ENCODE data around the gene PRKCH. TPM values are rescaled to one million over a fixed set of nuclear protein-coding genes. Genes with fewer than 3 reads are reported as not detected.
A peak's percentile ranks its signal among the peaks of the same experiment; 100 is the strongest.

The PRKCH gene
- total and polyA plus RNA-seq, 3 experiments from 2014 or later, result 165 to 369 (median 166) TPM

GRCh38 chr14:61585598-61586543 lies 264.5 kb downstream of the PRKCH start:
- peaks cover 0 to 1% of the 10 kb centered on the region in 2 donors for H3K27me3 Mint-ChIP-seq

DNA sequence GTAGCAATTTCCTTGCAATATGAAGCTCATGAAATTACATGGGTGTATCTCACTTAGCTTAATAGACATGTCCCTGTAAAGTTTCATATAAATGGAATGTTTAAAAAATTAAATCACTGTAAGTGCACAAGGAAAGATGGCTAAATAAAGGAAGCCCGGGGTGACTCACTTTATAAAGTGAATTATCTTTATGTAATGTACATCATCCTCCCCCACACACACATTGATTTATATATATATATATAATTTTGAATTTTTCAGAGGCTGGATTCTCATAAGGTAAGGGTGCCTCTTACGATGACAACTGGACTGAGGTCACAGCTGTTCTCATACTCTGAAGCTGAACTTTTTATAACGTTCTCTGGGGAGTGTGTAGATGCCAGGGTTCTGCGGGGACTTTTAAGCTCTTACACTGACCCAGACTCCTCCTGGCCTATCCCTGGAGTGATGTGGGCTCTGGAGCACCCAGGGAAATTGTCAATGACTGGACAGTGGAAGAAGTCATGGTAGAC lies 265.2 kb downstream of the PRKCH start:
- Mint-ChIP-seq H3K4me1 (peaks cover 0 to 4% (median 0%) of the 10 kb centered on the region in 3 donors), H3K9me3 (no peaks in the 10 kb centered on the region), H3K36me3 (peaks cover 0 to 10% (median 0%) of the 10 kb centered on the region in 3 donors), H3K27ac (no peak overlapping the region), H3K4me3 (no peak overlapping the region), H3K27me3 (peaks cover 0 to 1% of the 10 kb centered on the region in 2 donors)
- no peak overlapping the region for H3K27ac ChIP-seq (ENCODE audit: low read depth, low read length)
- ChIA-PET CTCF (interaction anchor here (1.3 kb wide), 1 partner anchor 14 kb away, joined by 3 read pairs; no protein-coding TSS in a partner anchor), POLR2A (interaction anchor here (0.8 kb wide), 1 partner anchor 152 kb away, joined by 3 read pairs; no protein-coding TSS in a partner anchor)
- no peak for DNase-seq
- H3K9me3 ChIP-seq (ENCODE audit: low read length), result no peaks in the 10 kb centered on the region
- H3K4me3 ChIP-seq (ENCODE audit: low read length), result no peak overlapping the region
- no peaks in the 10 kb centered on the region for H3K27me3 ChIP-seq (ENCODE audit: insufficient read depth, low read length, poor library complexity, severe bottlenecking)
- no peaks in the 10 kb centered on the region for H3K36me3 ChIP-seq (ENCODE audit: insufficient read depth, low read length)
- H3K4me1 ChIP-seq (ENCODE audit: insufficient read depth, low read length), result no peaks in the 10 kb centered on the region

More at GRCh38 chr14:61585598-61586543, 264.5 kb downstream of the PRKCH start:
- no peaks in the 10 kb centered on the region for H3K4me1 ChIP-seq (ENCODE audit: insufficient read depth, low read length)
- H3K9me3 Mint-ChIP-seq, result no peaks in the 10 kb centered on the region
- POLR2A ChIA-PET, result interaction anchor here (0.8 kb wide), 1 partner anchor 151 kb away, joined by 3 read pairs; no protein-coding TSS in a partner anchor
- no peak overlapping the region for H3K27ac Mint-ChIP-seq
- no peaks in the 10 kb centered on the region for H3K27me3 ChIP-seq (ENCODE audit: insufficient read depth, low read length, poor library complexity, severe bottlenecking)
- H3K4me1 Mint-ChIP-seq, result peaks cover 0 to 4% (median 0%) of the 10 kb centered on the region in 3 donors
- peaks cover 0 to 10% (median 0%) of the 10 kb centered on the region in 3 donors for H3K36me3 Mint-ChIP-seq
- no peak overlapping the region for H3K4me3 ChIP-seq (ENCODE audit: low read length)
- CTCF ChIA-PET, result interaction anchor here (1.3 kb wide), 1 partner anchor 13 kb away, joined by 3 read pairs; no protein-coding TSS in a partner anchor
- H3K4me3 Mint-ChIP-seq, result no peak overlapping the region
- no peaks in the 10 kb centered on the region for H3K9me3 ChIP-seq (ENCODE audit: low read length)
- H3K27ac ChIP-seq (ENCODE audit: low read depth, low read length), result no peak overlapping the region
- DNase-seq, result no peak
- H3K36me3 ChIP-seq (ENCODE audit: insufficient read depth, low read length), result no peaks in the 10 kb centered on the region

DNA sequence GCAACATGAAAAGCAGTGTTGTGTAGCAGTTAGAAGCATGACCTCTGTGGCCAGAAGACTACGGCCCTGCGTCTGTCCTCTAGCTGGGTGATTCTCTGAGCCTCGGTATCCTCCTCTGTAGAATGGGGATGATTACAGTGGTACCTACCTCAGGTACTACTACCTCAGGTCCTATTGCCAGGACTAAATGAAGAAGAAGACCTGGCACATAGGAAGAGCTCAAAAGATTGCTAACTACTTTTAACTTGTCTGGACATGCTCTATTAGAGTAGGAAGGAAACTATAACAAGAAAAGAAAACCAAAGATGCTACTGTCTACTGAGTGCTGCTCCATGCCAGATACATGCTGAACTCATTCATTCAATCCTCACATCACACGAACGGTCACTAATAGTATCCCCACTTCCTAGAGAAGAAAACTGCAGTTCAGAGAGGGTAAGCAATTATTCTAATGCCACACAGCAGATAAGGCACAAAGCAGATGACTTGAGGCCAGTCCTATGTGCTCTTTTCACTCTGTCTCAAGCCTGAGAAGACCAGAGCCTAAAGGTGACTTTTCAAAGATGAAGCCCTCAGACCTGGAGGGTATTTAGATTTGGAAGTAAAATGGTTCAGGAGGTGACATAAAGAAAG lies 265.8 kb downstream of the PRKCH start:
- Mint-ChIP-seq H3K9me3 (no peaks in the 10 kb centered on the region), H3K36me3 (peaks cover 0 to 4% (median 0%) of the 10 kb centered on the region in 3 donors), H3K27me3 (peaks cover 0 to 1% of the 10 kb centered on the region in 2 donors), H3K27ac (no peak overlapping the region), H3K4me1 (peaks cover 0 to 4% (median 0%) of the 10 kb centered on the region in 3 donors), H3K4me3 (no peak overlapping the region)
- no peaks in the 10 kb centered on the region for H3K4me1 ChIP-seq (ENCODE audit: insufficient read depth, low read length)
- ChIA-PET POLR2A (no interaction called here), CTCF (interaction anchor here (1.3 kb wide), 1 partner anchor 14 kb away, joined by 3 read pairs; no protein-coding TSS in a partner anchor)
- no peaks in the 10 kb centered on the region for H3K27me3 ChIP-seq (ENCODE audit: insufficient read depth, low read length, poor library complexity, severe bottlenecking)
- H3K36me3 ChIP-seq (ENCODE audit: insufficient read depth, low read length), result no peaks in the 10 kb centered on the region
- DNase-seq, result no peak
- no peaks in the 10 kb centered on the region for H3K9me3 ChIP-seq (ENCODE audit: low read length)
- no peak overlapping the region for H3K4me3 ChIP-seq (ENCODE audit: low read length)
- no peak overlapping the region for H3K27ac ChIP-seq (ENCODE audit: low read depth, low read length)

- Mint-ChIP-seq H3K4me3 (no peak overlapping the region), H3K4me1 (peaks cover 0 to 4% (median 3%) of the 10 kb centered on the region in 3 donors), H3K9me3 (no peaks in the 10 kb centered on the region), H3K27me3 (peaks cover 0 to 1% of the 10 kb centered on the region in 2 donors), H3K27ac (no peak overlapping the region), H3K36me3 (peaks cover 0 to 2% (median 0%) of the 10 kb centered on the region in 3 donors)
- Histone ChIP-seq H3K4me3 (ENCODE audit: low read length) (no peak overlapping the region), H3K27ac (ENCODE audit: low read depth, low read length) (no peak overlapping the region), H3K36me3 (ENCODE audit: insufficient read depth, low read length) (no peaks in the 10 kb centered on the region), H3K27me3 (ENCODE audit: insufficient read depth, low read length, poor library complexity, severe bottlenecking) (no peaks in the 10 kb centered on the region), H3K9me3 (ENCODE audit: low read length) (no peaks in the 10 kb centered on the region), H3K4me1 (ENCODE audit: insufficient read depth, low read length) (no peaks in the 10 kb centered on the region)
- ChIA-PET CTCF (interaction anchor here (1.2 kb wide), 1 partner anchor 15 kb away, joined by 3 read pairs; no protein-coding TSS in a partner anchor), POLR2A (no interaction called here)
- DNase-seq, result no peak
These were observed 267.1 kb downstream of the PRKCH start for GRCh38 chr14:61588419-61588901.

GRCh38 chr14:61589691-61590581 lies 268.6 kb downstream of the PRKCH start:
- peaks cover 14 to 18% (median 18%) of the 10 kb centered on the region in 3 donors for H3K4me1 Mint-ChIP-seq
- no peaks in the 10 kb centered on the region for H3K9me3 Mint-ChIP-seq
- peaks cover 0 to 2% (median 0%) of the 10 kb centered on the region in 3 donors for H3K36me3 Mint-ChIP-seq
- H3K4me3 Mint-ChIP-seq, result no peak overlapping the region
- no peak overlapping the region for H3K4me3 ChIP-seq (ENCODE audit: low read length)
- DNase-seq, result no peak
- peaks cover 0 to 1% of the 10 kb centered on the region in 2 donors for H3K27me3 Mint-ChIP-seq
- H3K9me3 ChIP-seq (ENCODE audit: low read length), result no peaks in the 10 kb centered on the region
- H3K4me1 ChIP-seq (ENCODE audit: insufficient read depth, low read length), result peaks cover 7% of the 10 kb centered on the region
- peak overlapping the region in 1 of 8 donors; percentile 54 for H3K27ac Mint-ChIP-seq
- H3K27ac ChIP-seq (ENCODE audit: low read depth, low read length), result no peak overlapping the region
- POLR2A ChIA-PET, result no interaction called here
- CTCF ChIA-PET, result interaction anchor here (1.5 kb wide), 1 partner anchor 10 kb away, joined by 4 read pairs; no protein-coding TSS in a partner anchor
- H3K27me3 ChIP-seq (ENCODE audit: insufficient read depth, low read length, poor library complexity, severe bottlenecking), result no peaks in the 10 kb centered on the region
- H3K36me3 ChIP-seq (ENCODE audit: insufficient read depth, low read length), result no peaks in the 10 kb centered on the region

DNA sequence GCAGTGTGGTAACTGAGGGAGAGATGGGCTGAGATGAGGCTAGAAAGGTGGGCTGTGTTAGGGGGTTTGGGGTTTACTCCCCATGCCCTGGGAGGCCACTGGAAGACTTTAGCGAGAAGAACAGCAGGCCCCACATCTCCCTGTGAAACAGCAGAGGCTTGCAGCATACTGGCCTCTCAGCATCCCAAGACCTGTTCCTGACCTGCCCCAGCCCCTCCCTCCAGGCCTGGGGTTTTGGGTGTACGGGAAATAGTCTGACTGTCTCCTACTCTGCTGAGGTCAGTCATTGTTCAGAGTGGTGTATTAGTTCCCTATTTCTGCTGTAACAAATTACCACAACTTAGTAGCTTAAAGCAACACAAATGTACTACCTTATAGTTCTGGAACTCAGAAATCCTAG lies 270.5 kb downstream of the PRKCH start:
- Histone ChIP-seq H3K36me3 (ENCODE audit: insufficient read depth, low read length) (no peaks in the 10 kb centered on the region), H3K27me3 (ENCODE audit: insufficient read depth, low read length, poor library complexity, severe bottlenecking) (no peaks in the 10 kb centered on the region), H3K27ac (ENCODE audit: low read depth, low read length) (no peak overlapping the region), H3K9me3 (ENCODE audit: low read length) (no peaks in the 10 kb centered on the region), H3K4me1 (ENCODE audit: insufficient read depth, low read length) (peaks cover 7% of the 10 kb centered on the region), H3K4me3 (ENCODE audit: low read length) (no peak overlapping the region)
- no peak for DNase-seq
- Mint-ChIP-seq H3K4me1 (peaks cover 20 to 28% (median 27%) of the 10 kb centered on the region in 3 donors), H3K36me3 (peaks cover 0 to 2% (median 0%) of the 10 kb centered on the region in 3 donors), H3K4me3 (no peak overlapping the region), H3K27me3 (peaks cover 0 to 1% of the 10 kb centered on the region in 2 donors), H3K9me3 (no peaks in the 10 kb centered on the region), H3K27ac (peak overlapping the region in 1 of 8 donors; percentile 7)
- ChIA-PET CTCF (no interaction called here), POLR2A (no interaction called here)

DNA sequence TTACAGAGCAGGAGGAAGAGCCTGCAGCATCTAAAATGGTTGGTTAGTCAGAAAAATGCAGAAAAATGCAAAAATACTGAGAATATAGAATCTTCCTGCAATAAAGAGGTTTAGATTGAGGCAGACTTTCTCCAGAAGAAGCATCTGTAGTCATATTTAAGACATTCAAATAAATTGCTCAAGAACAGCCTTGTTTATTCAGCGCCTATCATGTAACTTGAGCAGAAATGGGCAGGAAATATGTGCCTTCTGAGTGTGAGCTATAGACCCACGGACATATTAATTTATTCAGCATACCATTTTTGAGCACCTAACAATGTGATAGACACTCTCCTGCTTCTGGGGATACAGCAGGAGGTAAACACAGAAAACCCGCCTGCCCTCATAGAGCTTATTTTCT lies 272.0 kb downstream of the PRKCH start:
- no peaks in the 10 kb centered on the region for H3K9me3 ChIP-seq (ENCODE audit: low read length)
- POLR2A ChIA-PET, result no interaction called here
- no peak for DNase-seq
- Mint-ChIP-seq H3K4me1 (peaks cover 20 to 29% (median 27%) of the 10 kb centered on the region in 3 donors), H3K27me3 (no peaks in the 10 kb centered on the region), H3K36me3 (peaks cover 0 to 2% (median 0%) of the 10 kb centered on the region in 3 donors), H3K27ac (peak overlapping the region in 2 of 8 donors; percentile 6 to 85), H3K9me3 (no peaks in the 10 kb centered on the region), H3K4me3 (peak overlapping the region in 1 of 7 donors; percentile 16)
- H3K27me3 ChIP-seq (ENCODE audit: insufficient read depth, low read length, poor library complexity, severe bottlenecking), result no peaks in the 10 kb centered on the region
- no peak overlapping the region for H3K4me3 ChIP-seq (ENCODE audit: low read length)
- peaks cover 7% of the 10 kb centered on the region for H3K4me1 ChIP-seq (ENCODE audit: insufficient read depth, low read length)
- CTCF ChIA-PET, result no interaction called here
- H3K27ac ChIP-seq (ENCODE audit: low read depth, low read length), result no peak overlapping the region
- H3K36me3 ChIP-seq (ENCODE audit: insufficient read depth, low read length), result no peaks in the 10 kb centered on the region
